HTERT RPE-1 (cell line): ENCODE measurements around the gene PLOD2.

Source experiments
- in situ Hi-C: fragments of 300-500 bp; cut with MboI; formaldehyde crosslinking; loops from 4 replicates; pipeline ENCODE4 v1.14.3; 2020; ENCODE audit warnings: low sequenced_read_pairs

PLOD2 gene

DNA sequence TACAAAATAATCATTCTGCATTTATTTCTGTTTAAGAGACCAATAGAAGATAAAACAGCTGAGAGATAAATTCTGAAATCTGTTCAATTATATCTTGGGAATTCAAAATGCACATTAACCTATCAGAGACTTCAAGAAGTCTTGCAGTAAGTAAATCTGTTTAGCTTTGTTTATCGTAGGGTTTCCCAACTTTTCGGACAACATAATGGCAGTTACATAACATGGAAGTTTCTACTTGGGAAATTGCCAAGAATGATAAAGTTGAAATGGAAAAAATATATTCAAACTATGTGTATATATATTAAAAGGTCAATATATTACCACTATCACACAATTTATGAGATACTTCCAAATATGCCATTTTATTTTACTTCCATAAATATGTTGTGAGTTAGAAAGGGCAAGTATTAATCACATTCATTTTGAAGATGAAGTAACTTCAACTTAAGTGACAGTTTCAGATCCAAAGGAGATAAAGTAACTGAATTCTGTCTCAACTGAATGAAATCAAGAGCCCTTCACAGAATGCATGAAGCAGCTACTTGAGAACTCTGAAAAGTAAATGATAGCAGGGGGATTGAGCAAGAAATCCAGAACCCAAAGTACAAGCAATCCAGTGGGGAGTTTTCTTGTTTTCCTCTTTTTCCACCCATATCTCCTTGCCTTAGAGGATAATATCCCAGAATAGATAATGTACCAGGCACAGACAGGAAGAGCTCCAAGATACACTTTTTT lies 108.8 kb downstream of the PLOD2 start:
- in situ Hi-C loops, result no loop called here

DNA sequence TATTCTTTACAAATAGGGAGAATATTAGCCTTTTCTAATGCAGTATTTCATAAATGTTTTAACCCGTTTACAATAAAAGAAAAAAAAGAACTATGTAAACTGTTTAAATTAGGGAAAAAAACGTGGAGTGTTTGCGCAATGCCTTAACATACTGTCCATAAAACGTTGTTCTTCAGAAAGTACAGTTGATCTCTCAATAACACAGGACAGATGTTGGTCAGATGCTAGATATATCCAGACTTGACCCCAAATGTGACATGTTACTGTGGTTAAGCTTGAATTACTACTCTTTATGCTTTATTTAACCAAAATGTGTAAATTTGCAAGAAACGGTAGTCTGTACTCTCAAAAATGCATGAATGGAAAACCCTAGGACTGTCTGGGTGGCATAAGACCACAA lies 110.3 kb downstream of the PLOD2 start:
- in situ Hi-C loops, result no loop called here

DNA sequence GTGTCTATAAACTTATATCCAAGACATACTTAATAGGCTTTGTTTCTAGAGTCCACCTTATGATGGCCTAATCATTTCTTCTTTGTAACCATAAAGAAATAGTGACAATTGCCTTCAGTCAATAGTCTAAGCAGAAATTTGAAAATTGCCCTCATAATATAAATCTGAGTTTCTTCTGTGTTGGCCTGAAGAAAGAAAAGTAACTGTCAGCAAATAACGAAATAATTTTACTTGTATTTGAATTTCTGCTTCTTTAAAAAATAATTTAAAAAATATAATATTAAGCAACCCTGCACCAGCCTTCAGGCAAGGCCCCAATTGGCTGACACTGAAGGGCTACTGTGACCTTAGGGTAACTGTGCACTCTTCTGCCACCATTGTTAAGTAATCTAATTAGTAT lies 113.5 kb downstream of the PLOD2 start:
- in situ Hi-C loops, result no loop called here

DNA sequence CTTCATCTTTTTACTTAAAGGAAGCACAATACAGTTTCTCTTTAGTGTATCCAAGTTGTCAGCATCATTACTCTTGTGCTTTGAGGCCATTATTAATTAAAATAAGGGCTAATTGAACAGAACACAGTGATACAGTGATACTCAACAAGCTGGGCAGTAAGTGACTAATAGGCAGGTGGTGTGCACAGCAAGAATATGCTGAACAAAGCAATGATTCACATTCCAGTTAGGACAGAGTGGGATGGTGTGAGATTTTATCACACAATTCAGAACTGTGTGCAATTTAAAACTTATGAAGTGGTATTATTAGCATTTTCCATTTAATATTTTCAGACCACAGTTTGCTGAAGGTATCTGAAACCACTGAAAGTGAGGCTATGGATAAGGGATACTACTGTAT lies 116.9 kb downstream of the PLOD2 start:
- in situ Hi-C loops, result no loop called here

DNA sequence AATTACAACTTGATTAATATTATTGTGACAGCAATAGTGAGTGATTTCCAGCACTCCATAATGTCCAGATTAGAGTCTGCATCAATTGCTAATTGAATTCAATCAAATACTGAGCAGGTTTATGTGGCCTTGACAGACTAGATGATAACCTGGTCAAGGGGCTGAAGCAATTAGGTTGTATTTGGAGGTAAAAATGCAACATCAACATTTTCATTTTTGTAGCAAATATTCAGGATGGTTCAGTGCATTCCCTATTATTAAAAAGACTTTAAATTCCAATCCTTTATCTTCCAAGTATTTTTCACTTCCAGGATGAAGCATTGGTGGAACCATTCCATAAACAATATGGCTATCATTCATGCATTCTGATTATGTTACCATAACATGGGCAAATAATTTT lies 120.4 kb downstream of the PLOD2 start:
- in situ Hi-C loops, result no loop called here

DNA sequence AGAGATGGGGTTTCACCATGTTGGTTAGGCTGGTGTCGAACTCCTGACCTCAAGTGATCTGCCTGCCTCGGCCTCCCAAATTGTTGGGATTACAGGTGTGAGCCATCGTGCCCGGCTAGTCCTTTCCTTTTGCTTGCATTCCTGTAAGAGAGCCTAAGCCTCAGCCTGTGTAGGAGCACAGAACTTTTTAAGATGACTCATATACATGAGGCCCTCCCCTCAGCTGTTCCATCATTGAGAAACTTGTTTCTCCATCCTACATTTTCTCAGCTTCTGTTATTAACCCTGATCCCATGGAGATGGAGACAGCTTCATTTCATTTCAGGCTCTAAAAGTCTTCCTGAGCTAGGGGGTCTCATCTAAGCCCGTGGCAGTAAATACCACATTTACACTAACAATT lies 123.3 kb downstream of the PLOD2 start:
- in situ Hi-C loops, result no loop called here

DNA sequence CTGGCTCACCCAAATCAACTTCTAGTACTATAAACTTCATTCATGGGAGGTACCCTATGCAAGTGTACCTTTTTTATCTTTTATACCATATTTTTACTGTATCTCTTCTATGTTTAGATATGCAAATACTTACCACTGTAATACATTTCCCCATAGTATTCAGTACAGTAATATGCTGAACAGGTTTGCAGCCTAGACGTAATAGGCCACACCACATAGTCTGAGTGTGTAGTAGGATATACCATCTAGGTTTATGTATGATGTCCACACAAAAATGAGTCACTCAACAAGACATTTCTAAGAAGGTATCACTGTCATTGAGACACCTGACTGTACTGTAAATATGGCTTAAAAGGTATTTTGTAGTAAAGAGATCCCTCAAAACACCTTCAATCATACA lies 124.7 kb downstream of the PLOD2 start:
- in situ Hi-C loops, result no loop called here

DNA sequence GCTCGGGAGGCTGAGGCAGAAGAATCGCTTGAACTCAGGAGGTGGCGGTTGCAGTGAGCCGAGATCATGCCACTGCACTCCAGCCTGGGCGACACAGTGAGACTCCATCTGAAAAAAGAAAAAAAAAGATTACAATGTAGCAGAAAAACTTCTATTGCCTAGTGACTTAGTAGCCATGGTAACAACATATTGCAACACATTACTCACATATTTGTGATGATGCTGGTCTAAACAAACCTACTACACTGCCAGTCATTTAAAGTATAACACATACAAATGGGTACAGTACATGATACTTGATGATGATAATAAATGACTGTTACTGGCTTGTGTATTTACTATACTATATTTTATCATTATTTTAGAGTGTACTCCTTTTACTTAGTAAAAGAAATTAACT lies 125.6 kb downstream of the PLOD2 start:
- in situ Hi-C loops, result no loop called here

DNA sequence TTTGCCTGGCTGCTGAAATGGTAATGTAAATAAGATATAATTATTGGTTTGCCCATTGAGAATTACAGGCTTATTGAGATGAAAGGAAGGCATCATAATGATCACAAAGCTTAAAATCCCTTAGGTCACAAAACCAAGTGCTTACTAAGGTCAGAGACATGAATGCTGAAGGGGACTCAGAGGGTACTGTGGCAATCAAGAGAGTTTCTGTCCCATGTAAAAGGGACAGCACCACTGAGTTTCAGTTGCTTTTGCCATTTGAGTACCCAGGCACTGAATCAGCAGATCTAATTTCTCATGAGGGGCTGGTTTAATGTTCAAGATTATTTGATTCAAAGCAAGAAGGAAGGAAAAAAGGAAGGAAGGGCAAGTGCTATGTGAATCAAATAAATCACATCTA lies 127.0 kb downstream of the PLOD2 start:
- in situ Hi-C loops, result no loop called here

DNA sequence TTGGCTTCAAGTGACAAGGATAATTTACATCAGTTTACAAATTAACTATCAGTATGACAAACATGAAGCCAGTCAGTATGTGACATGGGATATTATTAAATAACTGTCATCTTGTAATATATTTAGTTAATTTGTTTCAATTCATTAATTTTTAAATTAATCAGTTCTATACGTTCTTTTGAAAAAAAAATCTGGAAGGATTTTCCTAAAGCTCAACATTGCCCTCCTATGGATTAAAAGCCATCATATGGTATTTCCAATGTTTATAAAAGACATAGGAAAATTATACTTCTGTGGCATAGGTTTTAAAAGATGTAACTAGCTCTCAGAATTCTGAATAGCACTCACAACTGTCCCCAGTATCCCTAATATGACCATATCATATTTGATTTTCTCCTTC lies 134.4 kb downstream of the PLOD2 start:
- in situ Hi-C loops, result no loop called here

DNA sequence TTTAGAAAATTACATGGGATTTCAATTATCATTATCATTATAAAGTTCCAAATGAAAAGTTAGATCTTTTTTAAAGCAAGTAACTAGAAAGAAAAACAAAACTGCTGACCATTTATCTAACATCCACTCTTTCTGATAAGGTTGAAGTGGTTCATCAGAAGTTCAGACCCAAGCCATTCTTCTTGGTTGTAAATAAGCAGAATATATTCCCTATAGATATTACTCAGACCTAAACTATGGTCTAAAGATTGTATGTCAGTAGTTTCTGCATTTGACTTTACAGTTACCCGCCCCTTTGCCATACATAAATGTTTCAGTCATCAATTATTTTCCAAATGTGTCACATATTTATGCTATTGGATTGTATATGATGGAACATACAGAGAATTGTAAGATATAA lies 136.7 kb downstream of the PLOD2 start:
- in situ Hi-C loops, result no loop called here

DNA sequence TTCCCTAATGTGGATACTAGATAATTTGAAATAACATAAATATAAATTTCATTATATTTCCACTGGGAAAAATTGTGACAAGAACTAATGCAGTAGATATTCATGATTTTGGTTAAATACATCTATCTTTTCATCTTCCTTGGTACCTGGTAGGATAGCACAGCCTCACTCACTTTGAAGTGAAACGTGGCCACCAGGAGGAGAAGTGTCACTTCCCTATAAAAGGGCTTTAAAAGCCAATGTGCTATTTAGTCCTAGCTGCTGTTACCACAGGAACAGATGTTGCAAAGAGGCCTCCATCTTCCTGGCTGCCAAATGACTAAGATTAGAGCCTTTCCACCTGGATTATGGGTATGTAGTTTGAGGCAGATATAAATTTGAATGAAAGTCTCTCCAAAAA lies 140.0 kb downstream of the PLOD2 start:
- in situ Hi-C loops, result no loop called here

DNA sequence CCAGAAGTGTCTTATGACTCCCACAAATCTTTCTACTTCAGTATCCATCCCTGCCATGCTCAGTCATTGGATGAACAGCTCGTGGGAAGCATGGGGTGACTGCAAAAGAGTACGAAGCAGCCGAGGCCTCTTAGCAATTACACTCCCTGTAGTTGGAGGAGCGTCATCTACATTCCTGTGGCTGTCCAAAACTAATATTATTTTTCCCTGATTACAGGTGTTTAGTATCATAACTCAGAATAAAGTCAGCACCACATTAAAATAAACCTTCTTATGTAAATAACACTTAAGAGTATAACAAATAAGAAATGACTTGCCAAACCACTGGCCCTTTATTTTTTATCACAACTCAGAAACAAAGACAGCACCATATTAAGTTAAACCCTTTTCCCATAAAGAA lies 141.5 kb downstream of the PLOD2 start:
- in situ Hi-C loops, result no loop called here
